K562 (cell line): ENCODE results near the gene GFM1. TPM values are rescaled to one million over a fixed set of nuclear protein-coding genes. Genes with fewer than 3 reads are reported as not detected.
A peak's percentile ranks its signal among the peaks of the same experiment; 100 is the strongest.

Source experiments
- CBX3 ChIP-seq, 2 experiments: IDR thresholded peaks; 1 replicate in 1 of 2; 2 replicates in 1 of 2; pipeline ENCODE4 v1.6.1; 2012; ENCODE audit warnings: inconsistent platforms in 2 of 2, low read length in 2 of 2, borderline replicate concordance in 1 of 2, control low read depth in 1 of 2
- CTCF ChIP-seq, 3 experiments: IDR thresholded peaks in 2 of 3; conservative IDR thresholded peaks in 1 of 3; 2 replicates each; pipeline ENCODE4 v1.5.1; 2011 to 2012; ENCODE audit warnings: low read length in 3 of 3, mild to moderate bottlenecking in 3 of 3, control low read depth in 2 of 3, improper control_type of control experiment in 1 of 3, inconsistent platforms in 1 of 3, low read depth in 1 of 3, mixed read lengths in 1 of 3, moderate library complexity in 1 of 3; ENCODE audit not compliant: insufficient read depth in 2 of 3
- E2F4 ChIP-seq: sonication (generic); formaldehyde crosslinking; IDR thresholded peaks from 2 replicates; pipeline ENCODE4 v1.8.0; 2022; ENCODE audit warnings: mild to moderate bottlenecking, low read depth, missing genetic modification reagents
- HINFP ChIP-seq: fragments of 450-650 bp; conservative IDR thresholded peaks from 2 replicates; pipeline ENCODE4 v1.6.1; 2016; ENCODE audit warnings: missing genetic modification characterization, low read depth, mild to moderate bottlenecking, control low read depth, missing compliant biosample characterization
- MTF1 ChIP-seq: fragments of 250-450 bp; sonication (Bioruptor Pico); IDR thresholded peaks from 2 replicates; pipeline ENCODE4 v1.9.0; 2021; ENCODE audit warnings: moderate library complexity, mild to moderate bottlenecking, inconsistent platforms, borderline replicate concordance
- MYNN ChIP-seq, 2 experiments: sonication (generic); formaldehyde crosslinking in 1 of 2; IDR thresholded peaks; 2 replicates each; pipeline versions ENCODE4 v1.5.0 to v1.6.1; 2016 to 2020; ENCODE audit warnings: antibody characterized with exemption in 1 of 2, missing genetic modification reagents in 1 of 2
- NCOA4 ChIP-seq: fragments of 450-650 bp; IDR thresholded peaks from 2 replicates; pipeline ENCODE4 v1.6.1; 2018; ENCODE audit warnings: mild to moderate bottlenecking; ENCODE audit not compliant: partially characterized antibody
- PKNOX1 ChIP-seq: fragments of 450-650 bp; IDR thresholded peaks from 2 replicates; pipeline ENCODE4 v1.6.1; 2016
- RBM34 ChIP-seq: fragments of 200-400 bp; formaldehyde crosslinking; IDR thresholded peaks from 2 replicates; pipeline ENCODE4 v1.6.1; 2018; ENCODE audit warnings: low read length, borderline replicate concordance; ENCODE audit not compliant: insufficient read depth
- SIX5 ChIP-seq, 2 experiments: IDR thresholded peaks; 2 replicates each; pipeline ENCODE4 v1.6.1; 2011; ENCODE audit warnings: low read length in 2 of 2, borderline replicate concordance in 1 of 2, low read depth in 1 of 2, mild to moderate bottlenecking in 1 of 2, moderate library complexity in 1 of 2; ENCODE audit not compliant: insufficient read depth in 1 of 2
- SRF ChIP-seq, 2 experiments: fragments of 250-450, 450-650 bp in 1 of 2; sonication (Bioruptor Pico) in 1 of 2; sonication (generic) in 1 of 2; formaldehyde crosslinking; IDR thresholded peaks; 2 replicates each; pipeline versions ENCODE4 v1.5.0 to v1.5.1; 2020 to 2022; ENCODE audit warnings: mild to moderate bottlenecking in 1 of 2, missing genetic modification reagents in 1 of 2
- TAF15 ChIP-seq: fragments of 200-400 bp; formaldehyde crosslinking; IDR thresholded peaks from 2 replicates; pipeline ENCODE4 v1.6.1; 2017; ENCODE audit warnings: mild to moderate bottlenecking, low read depth, low read length, moderate library complexity
- TAL1 ChIP-seq: fragments of 450-650 bp; IDR thresholded peaks from 2 replicates; pipeline ENCODE4 v1.6.1; 2016; ENCODE audit warnings: mild to moderate bottlenecking
- TEAD2 ChIP-seq: fragments of 450-650 bp; IDR thresholded peaks from 2 replicates; pipeline ENCODE4 v1.6.1; 2016; ENCODE audit warnings: missing genetic modification characterization, control low read depth, missing compliant biosample characterization
- TEAD4 ChIP-seq, 2 experiments: sonication (generic) in 1 of 2; formaldehyde crosslinking in 1 of 2; IDR thresholded peaks; 2 replicates each; pipeline versions ENCODE4 v1.6.1 to v1.8.0; 2012 to 2022; ENCODE audit warnings: borderline replicate concordance in 1 of 2, inconsistent platforms in 1 of 2, low read length in 1 of 2, mild to moderate bottlenecking in 1 of 2, missing genetic modification reagents in 1 of 2
- ZBTB33 ChIP-seq: sonication (generic); formaldehyde crosslinking; IDR thresholded peaks from 2 replicates; pipeline ENCODE4 v1.8.1; 2023; ENCODE audit warnings: mild to moderate bottlenecking, missing genetic modification reagents
- ZNF23 ChIP-seq: fragments of 250-450 bp; sonication (Bioruptor Pico); IDR thresholded peaks from 2 replicates; pipeline ENCODE4 v1.4.0; 2020; ENCODE audit warnings: mild to moderate bottlenecking
- ZNF41 ChIP-seq: fragments of 250-450 bp; sonication (Bioruptor Pico); conservative IDR thresholded peaks from 2 replicates; pipeline ENCODE4 v1.4.0; 2020; ENCODE audit warnings: mild to moderate bottlenecking
- polyA plus RNA-seq, 8 experiments: library from polyadenylated mRNA; depleted of rRNA in 4 of 8; stranded (reverse) in 5 of 8; unstranded in 3 of 8; fragments of >200 nt; fragmentation: Nextera tagmentation in 2 of 8; fragmentation: Illumina TruSeq in 1 of 8; extraction: Ambion mirVana in 2 of 8; extraction: Trizol in 1 of 8; gene quantifications; 2 replicates each; pipeline versions ENCODE4 v1.2.1 to v1.2.3, GENCODE V29; 2011 to 2014; ENCODE audit warnings: inconsistent platforms in 1 of 8, missing spikeins in 1 of 8
- total RNA-seq, 7 experiments: library from RNA; depleted of rRNA in 6 of 7; stranded (reverse); fragments of >200 nt in 6 of 7; fragmentation: Illumina TruSeq in 2 of 7; extraction: Trizol in 2 of 7; gene quantifications; 2 replicates each; pipeline versions ENCODE4 v1.2.1 to v1.2.3, GENCODE V29; 2011 to 2021; ENCODE audit warnings: low replicate concordance in 1 of 7

The GFM1 gene
- total and polyA plus RNA-seq, 9 of the 15 experiments (the other 6 are each of a cell fraction or from before 2014, with no cell fraction given) = 38.9 to 86.7 (median 64.8) TPM

GRCh38 chr3:158735296-158736033, 91.1 kb downstream of the GFM1 start (continued):
- TF ChIP-seq SRF (CRISPR knock-in tag; IDR thresholded peaks at IDR 0.05) (no peak), NCOA4 (no peak), PKNOX1 (no peak), ZNF23 (no peak), TEAD4 (IDR thresholded peaks at IDR 0.05; ENCODE audit: low read length) (no peak), TEAD4 (CRISPR knock-in tag; IDR thresholded peaks at IDR 0.05; ENCODE audit: borderline replicate concordance) (no peak), RBM34 (no peak), SIX5 (IDR thresholded peaks at IDR 0.05; ENCODE audit: borderline replicate concordance in 1 of 2, insufficient read depth in 1 of 2, low read depth in 1 of 2, low read length in 2 of 2) (peak in 1 of 2 experiments; percentile 6; a peak in 1 of 4 replicates), CBX3 (IDR thresholded peaks at IDR 0.05; ENCODE audit: borderline replicate concordance in 1 of 2, low read length in 2 of 2) (peak in 1 of 2 experiments; percentile 96; a peak in 2 of 3 replicates), ZNF41 (no peak), ZBTB33 (no peak), TAF15 (no peak), TAL1 (no peak), MYNN (IDR thresholded peaks at IDR 0.05) (no peak), MYNN (CRISPR knock-in tag; IDR thresholded peaks at IDR 0.05) (no peak), CTCF (IDR thresholded peaks at IDR 0.05 in 2 of 3, conservative IDR thresholded peaks at IDR 0.05 in 1 of 3; ENCODE audit: insufficient read depth in 2 of 3, low read depth in 1 of 3, low read length in 3 of 3) (no peak), TEAD2 (tag) (no peak), E2F4 (CRISPR knock-in tag) (no peak), MTF1 (CRISPR knock-in tag) (no peak), HINFP (tag) (no peak)
